Measurements from ENCODE around the gene PRUNE2. TPM values are rescaled to one million over a fixed set of nuclear protein-coding genes. Genes with fewer than 3 reads are reported as not detected.

The PRUNE2 gene
- total and polyA plus RNA-seq, 12 donors: 0.87 to 5.7 (median 1.6) TPM

- ATAC-seq: no peak
- no peaks in the 10 kb centered on the region for H3K4me1 ChIP-seq
- H3K27ac ChIP-seq: no peak overlapping the region
- H3K4me3 ChIP-seq: no peak overlapping the region
- 69 to 80% methylated on average over 2 of the region's 2 CpGs for WGBS, 2 donors
- no peaks in the 10 kb centered on the region for H3K27me3 ChIP-seq
- intact Hi-C loops (cut with DNase I): no loop called here
- TF ChIP-seq, protein P1, sequence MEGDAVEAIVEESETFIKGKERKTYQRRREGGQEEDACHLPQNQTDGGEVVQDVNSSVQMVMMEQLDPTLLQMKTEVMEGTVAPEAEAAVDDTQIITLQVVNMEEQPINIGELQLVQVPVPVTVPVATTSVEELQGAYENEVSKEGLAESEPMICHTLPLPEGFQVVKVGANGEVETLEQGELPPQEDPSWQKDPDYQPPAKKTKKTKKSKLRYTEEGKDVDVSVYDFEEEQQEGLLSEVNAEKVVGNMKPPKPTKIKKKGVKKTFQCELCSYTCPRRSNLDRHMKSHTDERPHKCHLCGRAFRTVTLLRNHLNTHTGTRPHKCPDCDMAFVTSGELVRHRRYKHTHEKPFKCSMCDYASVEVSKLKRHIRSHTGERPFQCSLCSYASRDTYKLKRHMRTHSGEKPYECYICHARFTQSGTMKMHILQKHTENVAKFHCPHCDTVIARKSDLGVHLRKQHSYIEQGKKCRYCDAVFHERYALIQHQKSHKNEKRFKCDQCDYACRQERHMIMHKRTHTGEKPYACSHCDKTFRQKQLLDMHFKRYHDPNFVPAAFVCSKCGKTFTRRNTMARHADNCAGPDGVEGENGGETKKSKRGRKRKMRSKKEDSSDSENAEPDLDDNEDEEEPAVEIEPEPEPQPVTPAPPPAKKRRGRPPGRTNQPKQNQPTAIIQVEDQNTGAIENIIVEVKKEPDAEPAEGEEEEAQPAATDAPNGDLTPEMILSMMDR (IDR thresholded peaks at IDR 0.05): no peak
- no peaks in the 10 kb centered on the region for H3K9me3 ChIP-seq
- DNase-seq: no peak
- H3K36me3 ChIP-seq: no peaks in the 10 kb centered on the region
These were observed 25.7 kb downstream of the PRUNE2 start for GRCh38 chr9:76880210-76880609.

DNA sequence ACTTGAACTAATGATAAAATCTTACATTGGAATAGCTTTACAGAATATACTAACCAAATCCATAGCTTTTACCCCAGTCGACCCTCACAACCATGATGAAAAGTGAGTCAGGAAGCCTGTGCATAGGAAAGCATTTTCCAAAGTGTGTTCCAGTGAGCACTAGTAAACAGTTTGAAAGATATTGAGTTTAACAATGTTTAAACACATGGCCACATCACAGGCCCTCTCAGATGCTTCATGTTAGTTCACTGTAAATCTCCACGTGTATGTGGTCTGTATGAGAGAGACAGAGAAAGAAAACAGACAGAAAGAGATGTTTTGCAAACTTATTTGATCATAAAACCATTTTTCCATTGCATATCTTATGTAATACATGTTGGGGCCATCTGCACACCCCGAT lies 27.0 kb downstream of the PRUNE2 start:
- no peaks in the 10 kb centered on the region for H3K27me3 ChIP-seq
- H3K27ac ChIP-seq: no peak overlapping the region
- intact Hi-C loops (cut with DNase I): loop anchor here in 2 of 10 donors (10.0 kb wide), 2 partner anchors 66 to 134 kb away; no protein-coding TSS in a partner anchor
- ATAC-seq (no peak), DNase-seq (no peak)
- no peaks in the 10 kb centered on the region for H3K36me3 ChIP-seq
- WGBS, 2 donors: 64 to 74% methylated on average over 3 of the region's 3 CpGs
- H3K4me1 ChIP-seq: no peaks in the 10 kb centered on the region
- H3K9me3 ChIP-seq: no peaks in the 10 kb centered on the region
- TF ChIP-seq, protein P1 (IDR thresholded peaks at IDR 0.05): no peak
- no peak overlapping the region for H3K4me3 ChIP-seq

DNA sequence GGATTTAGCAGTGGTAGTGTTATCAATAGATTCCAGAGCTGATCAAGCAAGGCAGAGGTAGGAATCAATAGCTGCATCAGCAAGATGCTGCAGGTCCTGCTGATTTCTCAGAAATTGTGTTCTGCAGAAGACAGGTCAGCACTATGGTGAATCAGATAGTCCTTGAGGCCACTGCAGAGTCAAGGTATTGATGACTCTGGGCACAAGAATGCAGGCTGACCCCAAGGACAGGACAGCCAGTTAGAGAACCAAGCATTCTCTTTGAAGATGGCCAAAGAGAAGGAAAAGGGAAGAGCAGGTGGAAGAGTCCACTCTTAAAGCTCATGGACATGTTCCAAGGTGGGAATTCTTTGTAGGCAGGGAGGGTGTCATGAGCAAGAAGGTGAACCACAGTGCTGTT lies 28.0 kb downstream of the PRUNE2 start:
- DNase-seq (no peak), ATAC-seq (no peak)
- Histone ChIP-seq H3K27me3 (peaks cover 0 to 6% (median under 1%) of the 10 kb centered on the region in 7 donors), H3K4me3 (no peak overlapping the region), H3K4me1 (peaks cover 0 to 4% (median 0%) of the 10 kb centered on the region in 9 donors), H3K27ac (no peak overlapping the region), H3K9me3 (no peaks in the 10 kb centered on the region), H3K36me3 (no peaks in the 10 kb centered on the region)
- intact Hi-C loops (cut with DNase I): loop anchor here in 2 of 10 donors (10.0 kb wide), 2 partner anchors 67 to 133 kb away; no protein-coding TSS in a partner anchor
- TF ChIP-seq, protein P1 (IDR thresholded peaks at IDR 0.05): no peak

DNA sequence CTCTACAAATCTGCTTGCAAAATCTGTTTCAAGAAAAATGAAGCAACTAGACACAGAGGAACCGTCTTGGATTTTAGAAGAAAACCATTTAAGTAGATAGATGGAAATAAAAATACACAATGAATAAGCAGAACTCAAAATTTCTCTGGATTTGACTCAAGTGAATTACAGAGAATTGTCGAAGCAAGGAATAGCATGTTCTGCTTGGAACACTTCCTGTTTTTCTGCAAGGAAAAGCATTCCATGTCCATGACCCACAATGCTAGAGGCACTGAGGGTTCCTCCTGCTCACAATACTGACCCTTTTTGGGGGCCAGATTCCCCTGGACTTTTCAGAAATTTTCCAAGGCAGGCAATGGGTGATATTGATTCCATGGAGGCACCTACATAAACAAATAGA lies 29.8 kb downstream of the PRUNE2 start:
- no peak overlapping the region for H3K27ac ChIP-seq
- 51 to 66% methylated on average over 2 of the region's 2 CpGs for WGBS, 2 donors

More for the DNA sequence above, 29.8 kb downstream of the PRUNE2 start:
- H3K27me3 ChIP-seq: peaks cover 0 to 20% (median 4%) of the 10 kb centered on the region in 7 donors
- H3K4me3 ChIP-seq: no peak overlapping the region
- TF ChIP-seq, protein P1 (IDR thresholded peaks at IDR 0.05): no peak
- no peaks in the 10 kb centered on the region for H3K36me3 ChIP-seq
- H3K9me3 ChIP-seq: no peaks in the 10 kb centered on the region
- DNase-seq (no peak), ATAC-seq (no peak)
- peaks cover 0 to 6% (median 0%) of the 10 kb centered on the region in 9 donors for H3K4me1 ChIP-seq
- intact Hi-C loops (cut with DNase I): loop anchor here in 2 of 10 donors (10.0 kb wide), 2 partner anchors 69 to 131 kb away; no protein-coding TSS in a partner anchor

All from heart right ventricle (tissue), 16 donors.